HG03095 (cell line): ENCODE data around the gene AK1.
"Not testable (repeated sequence)": the region's sequence is repeated elsewhere in the genome, so short reads cannot be mapped to it uniquely, and the experiment has no call there.

ENCODE experiments used
- ATAC-seq: cut with Tn5 transposase; IDR thresholded peaks from one replicate; pipeline ENCODE4 v1.9.1; 2021; ENCODE audit warnings: moderate library complexity; ENCODE audit not compliant: unreplicated experiment

The AK1 gene

DNA sequence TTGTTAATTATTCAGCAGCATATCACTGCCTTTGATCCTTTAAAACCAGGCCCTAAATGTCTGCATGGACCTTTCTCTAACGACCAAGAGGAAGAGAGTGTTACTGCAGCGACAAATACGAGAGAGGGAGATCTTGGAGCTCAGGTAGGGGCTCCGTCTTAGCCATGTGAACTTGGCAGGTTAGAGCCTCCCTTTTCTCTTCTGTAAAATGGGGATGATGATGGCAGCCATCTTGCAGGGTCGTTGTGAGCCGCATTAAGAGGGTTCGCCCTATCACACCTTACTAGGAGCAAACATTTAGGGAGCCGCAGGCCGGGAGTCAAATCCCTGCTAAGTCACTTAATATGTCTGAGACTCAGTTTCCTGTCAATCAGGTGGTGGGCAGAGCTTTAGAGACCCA, 24.6 kb downstream of the AK1 start:
- ATAC-seq: no peak

- ATAC-seq: no peak
Observed at GRCh38 chr9:127850286-127850830, 27.1 kb downstream of the AK1 start.

GRCh38 chr9:127848756-127849504, 28.5 kb downstream of the AK1 start:
- no peak for ATAC-seq

DNA sequence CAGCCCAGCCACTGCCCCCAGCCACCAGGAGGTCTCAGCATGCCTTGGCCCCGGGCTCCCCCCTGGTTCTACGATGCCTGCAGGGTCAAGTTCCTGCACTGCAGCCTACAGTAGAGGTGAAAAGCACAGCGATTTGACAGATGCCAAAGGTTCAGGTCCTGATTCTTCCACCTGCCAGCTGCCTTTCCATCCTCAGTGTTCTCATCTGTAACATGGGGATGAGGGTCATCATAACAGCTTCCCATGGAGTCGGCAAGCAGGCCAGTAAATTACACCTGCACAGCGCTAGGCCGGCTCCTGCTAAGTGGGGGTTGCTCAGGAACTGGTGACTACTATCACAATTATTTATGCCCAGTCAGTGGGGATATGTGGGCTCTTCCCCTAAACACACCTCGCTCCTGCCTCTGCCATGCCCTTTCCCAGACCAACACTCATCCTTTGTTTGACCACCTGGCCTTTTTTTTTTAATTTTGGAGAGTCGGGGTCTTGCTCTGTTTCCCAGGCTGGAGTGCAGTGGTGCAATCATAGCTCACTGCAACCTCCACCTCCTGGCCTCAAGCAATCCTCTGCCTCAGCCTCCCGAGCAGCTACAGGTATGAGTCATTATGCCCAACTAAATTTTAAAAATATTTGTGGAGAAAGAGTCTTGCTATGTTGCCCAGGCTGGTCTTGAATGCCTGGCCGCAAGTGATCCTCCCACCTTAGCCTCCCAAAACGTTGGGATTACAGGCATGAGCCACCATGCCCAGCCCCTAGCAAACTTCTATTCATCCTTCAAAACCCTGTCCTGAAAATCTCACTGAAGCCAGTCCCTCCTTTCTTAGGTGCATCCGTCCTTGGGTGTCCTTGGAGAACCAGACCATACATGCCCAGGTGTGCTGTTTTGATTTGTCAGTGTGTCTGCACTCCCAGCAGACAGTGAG, 29.4 kb downstream of the AK1 start:
- ATAC-seq: no peak

- ATAC-seq: no peak
Observed at GRCh38 chr9:127847178-127847510, 30.3 kb downstream of the AK1 start.

DNA sequence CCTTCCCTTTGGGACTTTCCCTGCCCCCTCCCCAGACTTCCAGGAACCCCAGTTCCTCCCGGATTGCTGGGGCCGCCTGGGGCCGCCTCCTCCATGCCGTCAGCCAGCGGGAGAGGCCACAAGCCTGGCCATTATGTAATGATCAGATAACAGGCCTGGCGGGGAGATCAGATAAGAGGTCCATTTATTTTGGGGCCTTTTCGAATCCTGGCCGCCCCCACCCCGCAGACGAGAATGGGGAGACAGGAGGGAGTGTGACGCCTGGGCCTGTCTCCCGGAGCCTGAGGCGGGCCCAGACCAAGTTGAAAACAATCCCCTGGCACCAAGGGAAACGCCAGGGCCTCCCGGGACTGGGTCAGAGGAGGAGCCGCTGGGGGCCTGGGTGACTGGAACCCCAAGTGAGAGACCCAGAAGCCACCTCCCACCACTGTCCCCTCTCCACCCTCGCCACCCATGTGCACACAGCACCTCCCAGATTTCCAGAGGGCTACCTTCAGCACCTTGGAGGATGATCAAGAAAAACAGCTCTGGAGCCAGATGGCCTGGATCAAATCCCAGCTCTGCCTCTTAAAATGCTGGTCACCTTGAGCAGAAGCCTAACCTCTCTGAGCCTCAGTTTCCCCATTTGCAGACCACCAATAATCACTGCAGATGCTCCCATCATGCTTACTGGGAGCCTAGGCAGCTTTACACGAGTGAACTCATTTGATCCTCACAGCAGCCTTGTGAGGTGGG, 30.9 kb downstream of the AK1 start:
- no peak for ATAC-seq

- ATAC-seq: not testable (repeated sequence)
Observed at GRCh38 chr9:127845619-127846018, 31.9 kb downstream of the AK1 start.

DNA sequence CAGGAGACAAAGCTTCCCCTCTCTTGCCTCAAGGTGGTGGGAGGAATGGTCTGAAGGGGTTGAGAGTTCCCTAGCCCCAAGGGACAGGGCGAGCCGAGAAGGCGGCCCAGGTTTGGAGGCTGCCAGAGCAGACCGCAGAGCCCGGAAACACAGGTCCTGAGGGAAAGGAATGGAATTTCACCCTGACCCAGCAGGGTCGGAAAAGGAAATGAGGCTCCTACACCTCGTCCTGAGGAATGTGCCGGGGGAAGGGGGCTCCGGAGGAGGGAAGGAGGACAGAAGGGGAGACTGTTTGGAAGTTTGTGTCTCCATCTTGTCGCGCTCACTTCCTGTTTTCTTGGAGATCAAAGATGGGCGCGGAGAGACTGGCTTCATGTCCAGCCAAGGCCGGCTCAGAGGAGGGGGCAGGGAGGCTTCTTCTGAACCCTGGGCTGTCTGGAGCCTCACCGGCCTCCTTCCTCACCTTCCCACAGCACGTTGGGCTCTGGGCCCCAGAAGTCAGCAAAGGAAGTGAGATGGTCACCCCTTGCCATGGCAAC, 32.6 kb downstream of the AK1 start:
- no peak for ATAC-seq

- ATAC-seq: no peak
Observed at GRCh38 chr9:127841087-127841835, 36.2 kb downstream of the AK1 start.

DNA sequence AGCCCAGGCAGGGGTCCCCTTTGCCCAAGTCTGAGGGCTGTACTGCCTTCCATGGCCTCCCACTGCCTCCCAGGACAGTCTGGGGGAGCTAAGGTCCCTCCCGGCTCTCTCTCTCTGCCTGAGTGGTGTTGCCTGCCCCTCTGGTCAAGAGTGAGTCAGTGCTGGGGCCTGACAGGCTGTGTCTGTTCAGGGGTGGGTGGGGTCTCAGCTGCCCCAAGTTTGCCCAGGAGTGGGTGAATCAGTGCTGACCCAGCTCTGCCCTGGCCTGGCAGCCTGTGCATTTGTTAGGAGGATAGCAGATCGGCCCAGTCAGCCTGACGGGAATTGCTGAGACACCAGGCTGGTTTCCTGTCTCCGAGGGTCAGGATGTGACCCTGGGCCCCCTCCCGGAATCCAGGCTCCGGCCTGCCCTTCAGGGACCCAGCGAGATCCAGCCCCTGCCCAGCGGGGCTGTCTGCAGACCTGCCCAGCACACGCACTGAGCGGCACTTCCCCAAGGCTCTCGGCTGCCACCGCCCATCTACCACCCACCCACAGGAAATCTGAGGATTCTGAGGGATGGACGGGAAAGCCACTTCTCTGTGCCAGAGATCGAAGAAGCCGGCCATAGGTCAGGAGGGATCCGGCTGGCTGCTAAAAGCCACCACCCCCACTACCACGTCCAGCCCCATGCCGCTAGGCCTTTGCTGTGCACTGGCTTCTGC, 38.9 kb downstream of the AK1 start:
- ATAC-seq: no peak

- ATAC-seq: no peak
Observed at GRCh38 chr9:127837346-127837745, 40.1 kb downstream of the AK1 start.

DNA sequence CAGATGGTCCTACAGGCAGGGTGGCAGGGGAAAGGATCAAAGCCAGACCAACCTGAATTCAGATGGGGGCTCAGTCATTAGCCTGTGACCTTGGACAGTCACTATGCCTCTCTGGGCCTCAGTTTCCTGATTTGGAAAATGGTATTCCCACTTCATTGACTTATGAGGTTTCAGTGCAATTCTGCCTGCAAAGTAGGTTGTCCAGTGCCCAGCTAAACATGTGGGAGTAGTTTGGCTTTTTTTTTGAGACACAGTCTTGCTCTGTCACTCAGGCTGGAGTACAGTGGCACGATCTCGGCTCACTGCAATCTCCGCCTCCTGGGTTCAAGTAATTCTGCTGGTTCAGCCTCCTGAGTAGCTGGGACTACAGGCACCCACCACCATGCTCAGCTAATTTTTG, 40.9 kb downstream of the AK1 start:
- ATAC-seq: not testable (repeated sequence)

DNA sequence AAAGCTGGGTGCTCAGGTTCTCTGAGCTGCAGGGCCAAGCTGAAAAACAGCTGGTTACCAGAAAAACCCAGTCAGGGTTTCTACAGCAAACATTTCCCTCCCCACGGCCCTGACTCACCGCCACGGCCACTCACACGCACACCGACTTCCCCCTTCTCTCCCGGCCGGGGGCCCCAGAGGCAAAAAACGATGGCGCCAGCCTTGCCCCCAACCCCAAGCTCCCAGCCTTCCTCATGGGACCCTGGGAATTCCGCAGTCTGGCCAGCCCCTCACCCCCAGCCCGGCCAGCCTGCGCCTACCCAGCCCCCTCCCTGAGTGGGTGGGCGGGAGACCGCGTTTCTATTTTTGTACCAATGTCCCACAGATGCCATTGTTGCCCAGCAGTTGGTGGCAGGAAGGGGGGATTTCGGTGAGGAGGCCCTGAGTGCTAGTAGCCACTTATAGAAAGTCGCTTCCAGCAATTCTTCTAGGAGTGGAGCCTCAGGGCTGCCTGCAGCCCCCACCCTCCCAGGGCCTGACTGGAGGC, 41.4 kb downstream of the AK1 start:
- no peak for ATAC-seq

GRCh38 chr9:127833555-127833954, 43.9 kb downstream of the AK1 start:
- no peak for ATAC-seq

DNA sequence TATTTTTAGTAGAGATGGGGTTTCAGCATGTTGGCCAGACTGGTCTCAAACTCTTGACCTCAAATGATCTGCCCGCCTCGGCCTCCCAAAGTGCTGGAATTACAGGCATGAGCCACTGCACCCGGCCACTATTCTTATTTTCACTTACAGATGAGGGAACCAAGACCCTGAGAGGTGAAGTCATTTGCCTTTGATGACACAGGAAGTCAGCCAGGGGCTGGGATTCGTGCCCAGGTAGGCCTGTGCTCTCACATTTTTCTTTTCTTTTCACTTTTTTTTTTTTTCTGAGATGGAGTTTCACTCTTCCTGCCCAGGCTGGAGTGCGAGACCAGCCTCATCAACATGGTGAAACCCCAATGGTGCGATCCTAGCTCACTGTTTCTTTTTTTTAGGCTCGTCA, 45.2 kb downstream of the AK1 start:
- no peak for ATAC-seq

- no peak for ATAC-seq
Observed at GRCh38 chr9:127829205-127829906, 48.1 kb downstream of the AK1 start.

DNA sequence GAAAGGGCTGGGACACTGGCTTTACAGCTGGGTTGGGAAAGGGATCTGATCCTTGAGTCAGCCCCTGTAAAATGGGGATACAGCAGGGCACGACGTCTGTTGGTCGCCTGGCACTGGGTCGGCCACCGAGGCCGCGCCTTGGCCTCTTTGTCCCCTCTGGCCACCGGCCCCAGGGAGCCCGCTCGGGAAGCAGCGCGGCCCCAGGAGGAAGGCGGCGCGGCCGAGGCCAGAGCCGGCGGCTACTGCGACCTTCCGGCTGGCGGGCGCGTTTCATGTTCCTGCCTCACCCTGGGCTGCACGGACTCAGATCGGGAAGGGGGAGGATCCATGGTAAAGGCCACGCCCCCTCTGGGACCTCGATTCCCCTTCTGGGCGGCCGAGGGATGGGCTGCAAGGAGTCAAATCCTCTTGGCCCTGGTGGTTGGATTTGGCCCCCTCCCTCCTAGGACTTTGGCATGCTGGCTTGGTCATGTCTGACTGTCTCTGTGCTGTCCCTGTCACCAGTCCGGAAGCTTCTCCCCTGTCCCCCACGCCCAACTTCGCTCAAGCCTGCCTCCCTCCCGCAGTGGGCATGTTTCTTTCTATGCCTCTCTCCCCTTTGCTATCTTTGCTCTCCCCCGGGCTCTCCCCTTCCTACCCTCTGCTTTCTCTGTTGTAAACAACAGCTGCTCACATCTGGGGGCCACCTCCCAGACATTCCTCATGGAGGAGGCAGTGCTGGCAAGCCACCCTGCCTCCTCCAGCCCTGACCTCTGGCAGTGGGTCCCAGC, 49.0 kb downstream of the AK1 start:
- no peak for ATAC-seq

DNA sequence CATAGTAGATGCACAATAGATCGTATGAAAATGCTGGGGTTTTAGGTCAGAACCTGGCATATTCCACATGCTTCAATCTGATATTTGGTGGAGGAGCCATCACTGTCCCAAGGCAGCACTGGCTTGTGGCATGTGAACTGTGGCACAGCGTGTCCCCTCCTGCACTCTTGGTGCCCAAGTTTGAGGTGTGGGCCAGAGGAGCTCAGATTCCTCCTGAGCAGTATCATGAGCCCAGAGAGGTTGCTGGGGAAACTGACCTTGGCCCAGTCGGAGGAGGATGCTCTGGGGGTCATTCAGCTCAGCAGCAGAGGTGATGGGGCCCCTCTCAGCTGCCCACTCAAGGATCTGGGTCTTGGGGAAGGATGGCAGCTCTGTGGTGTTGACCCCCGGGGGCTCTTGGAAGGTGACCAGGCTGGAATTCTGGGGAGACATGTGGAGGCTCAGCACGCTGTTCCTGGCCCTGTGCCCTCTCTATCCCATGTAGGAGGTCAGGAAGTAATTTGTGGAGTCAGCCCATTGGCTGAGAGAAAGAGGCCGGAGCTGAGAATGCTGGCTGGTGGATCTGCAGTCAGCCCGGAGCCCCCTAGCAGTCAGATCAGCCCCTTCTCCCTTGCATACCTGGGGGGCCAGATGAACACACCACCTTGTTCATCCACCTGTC, 51.1 kb downstream of the AK1 start:
- ATAC-seq: no peak
